ENCODE measurements around the gene GPR3.

GPR3 gene

DNA sequence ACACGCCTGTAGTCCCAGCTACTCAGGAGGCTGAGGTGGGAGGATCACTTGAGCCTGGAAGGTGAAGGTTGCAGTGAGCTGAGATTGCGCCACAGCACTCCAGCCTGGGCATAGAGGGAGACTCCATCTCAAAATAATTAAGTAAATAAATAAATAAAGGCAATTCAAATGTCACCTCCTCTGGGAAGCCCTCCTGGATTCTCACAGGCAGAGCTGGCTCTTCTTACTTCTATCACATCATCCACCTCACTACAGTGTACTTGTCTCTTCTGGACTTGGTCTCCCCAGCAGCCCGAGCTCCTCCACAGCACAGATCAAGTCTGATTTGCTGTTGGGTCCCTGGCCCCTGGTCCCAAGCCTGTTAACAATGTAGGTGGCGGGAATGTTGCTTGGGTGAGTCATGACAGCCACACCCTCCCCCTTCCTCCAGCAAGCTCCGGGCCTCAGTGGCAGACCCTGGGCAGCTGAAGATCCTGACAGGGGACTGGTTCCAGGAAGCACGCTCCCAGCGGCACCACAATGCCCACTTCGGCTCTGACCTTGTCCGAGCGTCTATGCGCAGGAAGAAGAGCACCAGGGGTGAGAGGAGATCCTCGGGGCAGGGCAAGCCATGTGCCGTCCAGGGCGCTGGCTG, 45.3 kb upstream of the GPR3 start:
- Histone ChIP-seq H3K4me1 (ENCODE audit: control insufficient read depth, low read depth, low read length) (peaks cover under 1% of the 10 kb centered on the region), H3K23ac (ENCODE audit: low read length) (no peak overlapping the region), H3K4me2 (ENCODE audit: low read length) (no peak overlapping the region), H3K36me3 (ENCODE audit: control insufficient read depth, insufficient read depth, low read length) (no peaks in the 10 kb centered on the region), H3K27ac (ENCODE audit: low read depth, low read length) (no peak overlapping the region), H4K8ac (ENCODE audit: low read depth, low read length) (no peak overlapping the region), H2BK15ac (replicated peaks; ENCODE audit: low read depth) (no peak overlapping the region), H3K79me2 (ENCODE audit: control insufficient read depth, insufficient read depth, low read length) (no peaks in the 10 kb centered on the region), H4K5ac (ENCODE audit: low read length) (no peak overlapping the region), H2BK5ac (ENCODE audit: low read length) (no peak overlapping the region), H3K18ac (ENCODE audit: low read length) (no peak overlapping the region), H3K79me1 (ENCODE audit: low read length) (peaks cover 2% of the 10 kb centered on the region), H3K4me3 (ENCODE audit: low read length) (no peak overlapping the region), H3K27me3 (ENCODE audit: insufficient read depth, low read length, poor library complexity) (no peaks in the 10 kb centered on the region), H3K9ac (ENCODE audit: low read length) (no peak overlapping the region), H2BK120ac (ENCODE audit: low read depth, low read length) (no peak overlapping the region), H2AK5ac (ENCODE audit: low read length) (no peak overlapping the region), H3K4ac (ENCODE audit: low read depth, low read length) (no peak overlapping the region), H3K56ac (ENCODE audit: low read length) (peak overlapping the region; percentile 10)
- no CpG with 5 or more reads among the region's 14 CpGs for WGBS (ENCODE audit: extremely low coverage, insufficient coverage, low lambda C conversion rate)
- peak; percentile 68 for DNase-seq

DNA sequence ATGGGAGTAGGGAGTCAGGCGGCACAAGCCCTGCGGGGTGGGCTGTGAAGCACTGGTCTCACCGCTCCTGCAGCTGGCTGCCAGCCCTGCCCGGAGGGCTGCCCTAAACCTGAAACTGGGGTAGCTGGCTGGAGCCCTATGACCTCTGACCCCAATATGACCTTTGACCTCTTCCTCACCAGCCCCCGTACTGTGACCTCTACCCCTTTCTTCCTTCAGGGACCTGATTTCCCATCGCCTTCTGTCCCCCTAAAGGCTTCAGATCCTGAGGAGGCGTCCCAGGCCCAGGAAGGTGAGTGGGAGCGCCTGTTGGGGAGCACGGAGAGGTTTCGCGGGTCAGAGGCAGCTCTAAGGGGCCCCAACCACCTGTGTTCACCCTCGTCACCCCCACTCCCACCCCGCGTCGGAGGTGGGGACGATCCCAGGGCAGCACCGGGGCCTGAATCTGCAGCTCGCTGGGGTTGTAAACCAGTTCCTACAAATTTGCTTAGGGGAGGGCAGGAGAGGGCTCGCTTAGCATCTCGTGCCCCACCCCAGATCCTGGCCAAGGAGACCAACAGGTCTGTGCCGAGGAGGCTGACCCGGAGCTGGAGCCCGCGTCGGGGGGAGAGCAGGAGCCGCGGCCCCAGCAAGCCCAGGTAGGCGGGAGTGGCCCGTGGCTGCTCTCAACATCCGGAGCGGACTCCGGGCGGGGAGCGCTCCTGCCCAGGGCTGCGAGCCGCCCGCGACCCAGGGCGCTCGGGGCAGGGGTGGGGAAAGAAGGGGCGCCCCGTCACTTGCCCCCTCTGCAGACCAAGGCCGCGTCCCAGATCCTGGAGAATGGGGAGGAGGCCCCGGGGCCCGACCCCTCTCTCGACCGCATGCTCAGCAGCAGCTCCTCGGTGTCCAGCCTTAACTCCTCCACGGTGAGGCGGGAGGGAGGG, 43.3 kb upstream of the GPR3 start:
- Histone ChIP-seq H3K9ac (ENCODE audit: low read length) (peak overlapping the region; percentile 78), H3K4me2 (ENCODE audit: low read length) (peak overlapping the region; percentile 73), H3K4me3 (ENCODE audit: low read length) (peak overlapping the region; percentile 45), H3K79me2 (ENCODE audit: control insufficient read depth, insufficient read depth, low read length) (no peaks in the 10 kb centered on the region), H3K4me1 (ENCODE audit: control insufficient read depth, low read depth, low read length) (no peaks in the 10 kb centered on the region), H4K8ac (ENCODE audit: low read depth, low read length) (no peak overlapping the region), H3K27me3 (ENCODE audit: insufficient read depth, low read length, poor library complexity) (no peaks in the 10 kb centered on the region), H3K36me3 (ENCODE audit: control insufficient read depth, insufficient read depth, low read length) (no peaks in the 10 kb centered on the region), H2BK15ac (replicated peaks; ENCODE audit: low read depth) (no peak overlapping the region), H2BK5ac (ENCODE audit: low read length) (no peak overlapping the region), H3K27ac (ENCODE audit: low read depth, low read length) (no peak overlapping the region), H3K4ac (ENCODE audit: low read depth, low read length) (no peak overlapping the region), H2BK120ac (ENCODE audit: low read depth, low read length) (no peak overlapping the region), H3K79me1 (ENCODE audit: low read length) (peaks cover 2% of the 10 kb centered on the region), H3K18ac (ENCODE audit: low read length) (no peak overlapping the region), H4K5ac (ENCODE audit: low read length) (no peak overlapping the region), H3K23ac (ENCODE audit: low read length) (no peak overlapping the region), H2AK5ac (ENCODE audit: low read length) (no peak overlapping the region), H3K56ac (ENCODE audit: low read length) (peak overlapping the region; percentile 91)
- DNase-seq: peak; percentile 88
- WGBS (ENCODE audit: extremely low coverage, insufficient coverage, low lambda C conversion rate): no CpG with 5 or more reads among the region's 51 CpGs

DNA sequence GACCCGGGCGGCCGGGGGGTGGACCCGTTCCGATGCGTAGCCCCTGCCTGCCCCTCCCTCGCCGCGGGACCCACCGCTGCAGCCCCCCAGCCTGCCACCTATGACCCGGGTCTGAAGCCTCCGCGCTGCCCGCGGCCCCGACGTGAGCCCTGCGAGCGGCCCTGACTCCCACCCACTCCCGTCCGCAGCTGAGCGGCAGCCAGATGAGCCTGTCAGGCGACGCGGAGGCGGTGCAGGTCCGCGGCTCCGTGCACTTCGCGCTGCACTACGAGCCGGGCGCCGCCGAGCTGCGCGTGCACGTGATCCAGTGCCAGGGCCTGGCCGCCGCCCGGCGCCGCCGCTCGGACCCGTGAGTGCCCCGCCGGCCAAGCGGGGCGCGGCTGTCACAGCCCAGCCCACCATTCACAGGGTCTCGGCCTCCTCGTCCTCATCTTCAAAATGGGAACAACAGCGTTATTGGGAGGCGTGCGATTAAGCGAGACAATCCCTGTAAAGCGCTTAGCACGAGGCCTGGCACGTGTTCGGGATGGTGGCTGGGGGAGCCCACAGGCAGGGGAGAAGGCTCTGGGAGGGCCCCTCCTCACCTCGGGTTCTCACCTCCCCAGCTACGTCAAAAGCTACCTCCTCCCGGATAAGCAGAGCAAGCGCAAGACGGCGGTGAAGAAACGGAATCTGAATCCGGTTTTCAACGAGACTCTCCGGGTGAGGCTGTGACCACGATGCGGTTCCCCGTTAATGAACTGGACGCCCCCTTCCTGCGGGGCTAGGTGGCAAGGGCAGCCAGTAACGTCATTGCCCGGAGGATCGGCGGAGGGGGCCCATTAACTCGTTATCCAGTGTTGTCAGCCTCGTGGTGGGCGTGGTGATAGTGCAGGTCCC, 42.4 kb upstream of the GPR3 start:
- Histone ChIP-seq H4K8ac (ENCODE audit: low read depth, low read length) (no peak overlapping the region), H2BK15ac (replicated peaks; ENCODE audit: low read depth) (no peak overlapping the region), H3K27me3 (ENCODE audit: insufficient read depth, low read length, poor library complexity) (no peaks in the 10 kb centered on the region), H3K18ac (ENCODE audit: low read length) (no peak overlapping the region), H3K79me2 (ENCODE audit: control insufficient read depth, insufficient read depth, low read length) (no peaks in the 10 kb centered on the region), H2BK120ac (ENCODE audit: low read depth, low read length) (no peak overlapping the region), H3K4me2 (ENCODE audit: low read length) (peak overlapping the region; percentile 73), H3K9ac (ENCODE audit: low read length) (peak overlapping the region; percentile 78), H3K27ac (ENCODE audit: low read depth, low read length) (no peak overlapping the region), H3K23ac (ENCODE audit: low read length) (peak overlapping the region; percentile 48), H3K4me1 (ENCODE audit: control insufficient read depth, low read depth, low read length) (no peaks in the 10 kb centered on the region), H2BK5ac (ENCODE audit: low read length) (no peak overlapping the region), H4K5ac (ENCODE audit: low read length) (no peak overlapping the region), H3K56ac (ENCODE audit: low read length) (peak overlapping the region; percentile 91), H2AK5ac (ENCODE audit: low read length) (no peak overlapping the region), H3K36me3 (ENCODE audit: control insufficient read depth, insufficient read depth, low read length) (no peaks in the 10 kb centered on the region), H3K4ac (ENCODE audit: low read depth, low read length) (peak overlapping the region; percentile 58), H3K79me1 (ENCODE audit: low read length) (peaks cover 2% of the 10 kb centered on the region), H3K4me3 (ENCODE audit: low read length) (peak overlapping the region; percentile 48)
- no CpG with 5 or more reads among the region's 84 CpGs for WGBS (ENCODE audit: extremely low coverage, insufficient coverage, low lambda C conversion rate)
- peak; percentile 91 for DNase-seq

DNA sequence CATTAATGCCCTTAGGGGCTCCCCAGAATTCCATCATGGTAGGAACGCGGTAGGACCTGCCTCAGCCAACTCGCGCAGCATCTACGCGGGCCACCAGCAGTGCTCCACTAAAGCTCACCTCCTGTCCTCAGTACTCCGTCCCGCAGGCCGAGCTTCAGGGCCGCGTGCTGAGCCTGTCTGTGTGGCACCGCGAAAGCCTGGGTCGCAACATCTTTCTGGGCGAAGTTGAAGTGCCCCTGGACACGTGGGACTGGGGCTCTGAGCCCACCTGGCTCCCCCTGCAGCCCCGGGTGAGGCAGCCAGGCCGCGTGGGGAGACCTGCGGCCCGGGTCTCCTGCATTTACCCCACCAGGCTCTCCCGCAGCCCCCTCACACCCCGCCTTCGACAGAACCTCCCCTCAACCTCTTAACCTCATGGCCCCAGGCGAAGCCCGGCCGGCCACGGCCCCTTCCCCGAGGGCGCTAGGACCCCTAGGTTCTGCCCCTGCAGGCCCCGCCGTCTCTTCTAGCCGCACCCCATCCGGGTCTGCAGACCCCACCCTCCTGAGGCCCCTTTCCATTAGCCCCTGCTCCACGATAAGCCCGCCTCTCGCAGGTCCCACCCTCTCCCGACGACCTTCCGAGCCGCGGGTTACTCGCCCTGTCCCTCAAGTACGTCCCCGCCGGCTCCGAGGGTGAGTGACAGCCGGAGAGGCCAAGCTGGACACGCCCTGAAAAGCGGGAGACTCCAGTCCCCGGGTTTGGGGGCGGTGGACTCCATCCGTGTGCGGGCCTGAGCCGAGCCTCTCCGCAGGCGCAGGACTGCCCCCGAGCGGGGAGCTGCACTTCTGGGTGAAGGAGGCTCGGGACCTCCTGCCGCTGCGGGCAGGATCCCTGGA, 41.5 kb upstream of the GPR3 start:
- Histone ChIP-seq H3K27me3 (ENCODE audit: insufficient read depth, low read length, poor library complexity) (no peaks in the 10 kb centered on the region), H2BK15ac (replicated peaks; ENCODE audit: low read depth) (no peak overlapping the region), H2BK120ac (ENCODE audit: low read depth, low read length) (no peak overlapping the region), H3K4ac (ENCODE audit: low read depth, low read length) (peak overlapping the region; percentile 58), H3K9ac (ENCODE audit: low read length) (peak overlapping the region; percentile 78), H3K36me3 (ENCODE audit: control insufficient read depth, insufficient read depth, low read length) (no peaks in the 10 kb centered on the region), H4K8ac (ENCODE audit: low read depth, low read length) (no peak overlapping the region), H2AK5ac (ENCODE audit: low read length) (no peak overlapping the region), H4K5ac (ENCODE audit: low read length) (no peak overlapping the region), H3K27ac (ENCODE audit: low read depth, low read length) (no peak overlapping the region), H3K4me3 (ENCODE audit: low read length) (peak overlapping the region; percentile 48), H3K79me1 (ENCODE audit: low read length) (peaks cover 2% of the 10 kb centered on the region), H3K4me1 (ENCODE audit: control insufficient read depth, low read depth, low read length) (no peaks in the 10 kb centered on the region), H3K23ac (ENCODE audit: low read length) (peak overlapping the region; percentile 48), H3K4me2 (ENCODE audit: low read length) (peak overlapping the region; percentile 73), H3K18ac (ENCODE audit: low read length) (peak overlapping the region; percentile 23), H3K79me2 (ENCODE audit: control insufficient read depth, insufficient read depth, low read length) (no peaks in the 10 kb centered on the region), H2BK5ac (ENCODE audit: low read length) (no peak overlapping the region), H3K56ac (ENCODE audit: low read length) (peak overlapping the region; percentile 91)
- no CpG with 5 or more reads among the region's 62 CpGs for WGBS (ENCODE audit: extremely low coverage, insufficient coverage, low lambda C conversion rate)
- peak; percentile 98 for DNase-seq

- WGBS (ENCODE audit: extremely low coverage, insufficient coverage, low lambda C conversion rate): no CpG with 5 or more reads among the region's 8 CpGs
- Histone ChIP-seq H2BK120ac (ENCODE audit: low read depth, low read length) (no peak overlapping the region), H3K27ac (ENCODE audit: low read depth, low read length) (no peak overlapping the region), H4K8ac (ENCODE audit: low read depth, low read length) (no peak overlapping the region), H3K4ac (ENCODE audit: low read depth, low read length) (no peak overlapping the region), H3K4me1 (ENCODE audit: control insufficient read depth, low read depth, low read length) (no peaks in the 10 kb centered on the region), H2BK15ac (replicated peaks; ENCODE audit: low read depth) (no peak overlapping the region), H3K23ac (ENCODE audit: low read length) (no peak overlapping the region), H3K4me2 (ENCODE audit: low read length) (peak overlapping the region; percentile 56), H3K36me3 (ENCODE audit: control insufficient read depth, insufficient read depth, low read length) (no peaks in the 10 kb centered on the region), H3K56ac (ENCODE audit: low read length) (peak overlapping the region; percentile 89), H3K4me3 (ENCODE audit: low read length) (peak overlapping the region; percentile 48), H3K18ac (ENCODE audit: low read length) (peak overlapping the region; percentile 23), H3K79me2 (ENCODE audit: control insufficient read depth, insufficient read depth, low read length) (no peaks in the 10 kb centered on the region), H3K79me1 (ENCODE audit: low read length) (peaks cover 2% of the 10 kb centered on the region), H2AK5ac (ENCODE audit: low read length) (no peak overlapping the region), H3K27me3 (ENCODE audit: insufficient read depth, low read length, poor library complexity) (no peaks in the 10 kb centered on the region), H2BK5ac (ENCODE audit: low read length) (no peak overlapping the region), H3K9ac (ENCODE audit: low read length) (peak overlapping the region; percentile 77), H4K5ac (ENCODE audit: low read length) (no peak overlapping the region)
- no peak for DNase-seq
Measured at GRCh38 chr1:27351541-27352107, 40.8 kb upstream of the GPR3 start.
